ENCODE measurements around the gene GPHN. TPM values are rescaled to one million over a fixed set of nuclear protein-coding genes. Genes with fewer than 3 reads are reported as not detected.

GPHN gene
- total RNA-seq, 4 donors from 2014 or later, result 16.7 to 34.8 (median 27.0) TPM

DNA sequence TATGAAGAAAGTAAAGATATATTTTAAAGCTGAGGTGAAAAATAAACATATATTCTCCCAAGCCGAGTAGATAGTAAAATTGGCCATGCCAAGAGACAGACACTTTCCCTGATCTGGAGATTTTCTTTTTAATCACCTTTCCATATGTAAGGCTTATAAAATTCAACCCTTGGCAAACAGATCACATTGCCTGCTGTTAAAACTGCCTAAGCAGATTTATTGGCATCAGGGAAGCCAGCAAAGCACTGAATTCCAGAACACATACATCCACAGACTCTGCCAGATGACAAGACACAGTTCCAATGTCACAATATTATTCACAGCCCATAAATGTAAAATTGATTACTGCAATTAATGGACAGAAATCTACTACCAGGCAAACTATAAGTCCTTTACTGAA is 603.1 kb downstream of the GPHN start:
- TF ChIP-seq POLR2A (IDR thresholded peaks at IDR 0.05) (no peak), POLR2AphosphoS5 (IDR thresholded peaks at IDR 0.05) (no peak), EP300 (IDR thresholded peaks at IDR 0.05) (no peak)
- TF ChIP-seq, protein P1, sequence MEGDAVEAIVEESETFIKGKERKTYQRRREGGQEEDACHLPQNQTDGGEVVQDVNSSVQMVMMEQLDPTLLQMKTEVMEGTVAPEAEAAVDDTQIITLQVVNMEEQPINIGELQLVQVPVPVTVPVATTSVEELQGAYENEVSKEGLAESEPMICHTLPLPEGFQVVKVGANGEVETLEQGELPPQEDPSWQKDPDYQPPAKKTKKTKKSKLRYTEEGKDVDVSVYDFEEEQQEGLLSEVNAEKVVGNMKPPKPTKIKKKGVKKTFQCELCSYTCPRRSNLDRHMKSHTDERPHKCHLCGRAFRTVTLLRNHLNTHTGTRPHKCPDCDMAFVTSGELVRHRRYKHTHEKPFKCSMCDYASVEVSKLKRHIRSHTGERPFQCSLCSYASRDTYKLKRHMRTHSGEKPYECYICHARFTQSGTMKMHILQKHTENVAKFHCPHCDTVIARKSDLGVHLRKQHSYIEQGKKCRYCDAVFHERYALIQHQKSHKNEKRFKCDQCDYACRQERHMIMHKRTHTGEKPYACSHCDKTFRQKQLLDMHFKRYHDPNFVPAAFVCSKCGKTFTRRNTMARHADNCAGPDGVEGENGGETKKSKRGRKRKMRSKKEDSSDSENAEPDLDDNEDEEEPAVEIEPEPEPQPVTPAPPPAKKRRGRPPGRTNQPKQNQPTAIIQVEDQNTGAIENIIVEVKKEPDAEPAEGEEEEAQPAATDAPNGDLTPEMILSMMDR (IDR thresholded peaks at IDR 0.05), result no peak
- WGBS, result 61% methylated on average over 1 of the region's 1 CpG

DNA sequence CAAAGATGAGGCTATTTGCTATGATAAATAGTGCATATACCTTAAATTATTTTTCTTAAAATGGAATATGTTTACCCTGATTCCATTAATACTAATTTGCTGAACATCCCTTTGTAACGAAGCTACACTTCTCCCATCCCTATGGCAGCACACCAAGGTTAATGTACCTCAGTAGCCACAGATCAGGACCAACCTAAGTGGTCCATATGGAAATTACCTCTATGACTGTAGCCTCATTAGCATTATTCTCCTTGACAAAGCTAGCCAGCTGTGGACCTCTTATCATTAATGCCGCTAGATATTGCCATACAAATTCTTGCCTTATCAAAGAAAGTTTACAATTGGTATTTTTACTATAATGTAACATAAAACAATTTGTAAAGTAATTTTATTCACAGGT is 604.4 kb downstream of the GPHN start:
- Histone ChIP-seq H3K4me1 (no peaks in the 10 kb centered on the region), H3K36me3 (no peaks in the 10 kb centered on the region), H3K4me3 (no peak overlapping the region), H3K27me3 (no peaks in the 10 kb centered on the region), H3K27ac (no peak overlapping the region), H3K9me3 (no peaks in the 10 kb centered on the region)
- 98% methylated on average over 2 of the region's 2 CpGs for WGBS
- TF ChIP-seq EP300 (IDR thresholded peaks at IDR 0.05) (no peak), POLR2AphosphoS5 (IDR thresholded peaks at IDR 0.05) (no peak), POLR2A (IDR thresholded peaks at IDR 0.05) (no peak)
- TF ChIP-seq, protein P1 (IDR thresholded peaks at IDR 0.05), result no peak
- DNase-seq (ENCODE audit: low spot score in 2 of 2), result no peak

More for the DNA sequence above, 603.1 kb downstream of the GPHN start:
- no peak overlapping the region for H3K27ac ChIP-seq
- no peaks in the 10 kb centered on the region for H3K27me3 ChIP-seq
- H3K9me3 ChIP-seq, result peaks cover 8% of the 10 kb centered on the region
- H3K36me3 ChIP-seq, result no peaks in the 10 kb centered on the region
- H3K4me3 ChIP-seq, result no peak overlapping the region
- H3K4me1 ChIP-seq, result no peaks in the 10 kb centered on the region
- no peak for DNase-seq (ENCODE audit: low spot score in 2 of 2)

DNA sequence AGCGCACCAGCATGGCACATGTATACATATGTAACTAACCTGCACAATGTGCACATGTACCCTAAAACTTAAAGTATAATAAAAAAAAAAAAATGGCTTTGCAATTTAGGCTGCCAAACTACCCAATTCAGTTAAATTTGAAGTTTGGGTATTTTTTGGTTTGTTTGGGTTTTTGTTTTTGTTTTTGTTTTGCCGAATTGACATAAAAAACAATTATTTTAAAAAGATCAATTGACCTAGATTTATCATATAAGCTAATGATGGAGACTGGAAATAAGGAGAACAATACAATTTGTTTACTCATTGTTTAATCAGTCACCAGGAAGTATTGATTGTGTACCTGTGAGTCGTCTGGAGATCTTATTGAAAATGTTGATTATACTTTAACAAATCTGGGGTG is 619.2 kb downstream of the GPHN start:
- Histone ChIP-seq H3K4me1 (no peaks in the 10 kb centered on the region), H3K27ac (no peak overlapping the region), H3K36me3 (peaks cover 21% of the 10 kb centered on the region), H3K9me3 (no peaks in the 10 kb centered on the region), H3K27me3 (no peaks in the 10 kb centered on the region), H3K4me3 (no peak overlapping the region)
- WGBS, result 95% methylated on average over 3 of the region's 3 CpGs
- TF ChIP-seq POLR2AphosphoS5 (IDR thresholded peaks at IDR 0.05) (no peak), POLR2A (IDR thresholded peaks at IDR 0.05) (no peak), EP300 (IDR thresholded peaks at IDR 0.05) (no peak)
- TF ChIP-seq, protein P1 (IDR thresholded peaks at IDR 0.05), result no peak
- DNase-seq (ENCODE audit: low spot score in 2 of 2), result no peak

DNA sequence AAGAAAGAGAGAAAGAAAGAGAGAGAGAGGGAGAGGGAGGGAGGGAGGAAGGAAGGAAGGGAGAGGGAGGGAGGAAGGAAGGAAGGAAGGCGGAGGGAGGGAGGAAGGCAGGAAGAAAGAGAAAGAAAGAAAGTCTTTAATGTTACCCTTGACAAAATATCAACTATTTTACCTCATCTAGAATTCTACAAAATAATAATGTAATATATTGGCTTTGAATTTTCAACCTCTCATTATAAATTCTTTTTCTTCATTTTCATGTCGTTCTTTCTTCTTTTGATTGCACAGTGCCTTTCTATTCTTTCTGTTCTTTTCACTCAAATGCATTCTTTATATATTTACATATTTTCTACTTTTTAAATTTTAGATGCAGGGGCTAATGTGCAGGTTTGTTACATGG is 621.8 kb downstream of the GPHN start:
- Histone ChIP-seq H3K27ac (no peak overlapping the region), H3K9me3 (no peaks in the 10 kb centered on the region), H3K36me3 (peaks cover 8% of the 10 kb centered on the region), H3K27me3 (no peaks in the 10 kb centered on the region), H3K4me1 (no peaks in the 10 kb centered on the region), H3K4me3 (no peak overlapping the region)
- TF ChIP-seq POLR2A (IDR thresholded peaks at IDR 0.05) (no peak), EP300 (IDR thresholded peaks at IDR 0.05) (no peak), POLR2AphosphoS5 (IDR thresholded peaks at IDR 0.05) (no peak)
- TF ChIP-seq, protein P1 (IDR thresholded peaks at IDR 0.05), result no peak
- WGBS, result 90% methylated on average over 2 of the region's 2 CpGs
- no peak for DNase-seq (ENCODE audit: low spot score in 2 of 2)

DNA sequence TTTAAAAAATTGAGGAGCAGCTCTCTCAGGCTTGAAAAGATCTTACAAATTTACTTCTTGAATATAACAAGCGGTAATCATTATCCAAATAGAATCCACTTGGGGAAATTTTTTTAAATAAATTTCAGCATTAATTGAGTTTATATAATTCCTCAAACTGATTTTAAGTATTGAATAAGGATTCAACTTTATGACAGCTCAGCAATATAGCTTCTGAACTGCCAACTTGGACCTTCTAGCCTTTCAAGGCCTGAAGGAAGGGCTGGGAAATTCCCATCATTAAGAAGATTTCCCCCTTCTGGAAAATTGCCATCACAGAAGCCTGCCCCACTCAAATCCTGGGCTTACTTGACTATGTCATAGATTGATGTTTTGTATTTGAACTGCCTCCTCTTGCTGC is 623.7 kb downstream of the GPHN start:
- Histone ChIP-seq H3K4me1 (no peaks in the 10 kb centered on the region), H3K4me3 (no peak overlapping the region), H3K36me3 (peaks cover 8% of the 10 kb centered on the region), H3K27me3 (no peaks in the 10 kb centered on the region), H3K9me3 (no peaks in the 10 kb centered on the region), H3K27ac (no peak overlapping the region)
- 94% methylated on average over 1 of the region's 1 CpG for WGBS
- no peak for DNase-seq (ENCODE audit: low spot score in 2 of 2)
- no peak for TF ChIP-seq EP300 (IDR thresholded peaks at IDR 0.05)
- no peak for TF ChIP-seq POLR2AphosphoS5 (IDR thresholded peaks at IDR 0.05)
- TF ChIP-seq POLR2A (IDR thresholded peaks at IDR 0.05), result no peak
- TF ChIP-seq, protein P1 (IDR thresholded peaks at IDR 0.05), result no peak
